GM10248 (cell line): Measurements from ENCODE around the gene ADH5.
"Not testable (repeated sequence)": the region's sequence is repeated elsewhere in the genome, so short reads cannot be mapped to it uniquely, and the experiment has no call there.

Experiments used
- CTCF ChIA-PET: fragments of 300-600 bp; sonication (Branson Sonifier 250); formaldehyde crosslinking; extraction: SDS; loops from one replicate; lab custom pipeline; 2021; ENCODE audit warnings: antibody characterized with exemption; lab: Yijun Ruan, JAX
- POLR2A ChIA-PET: fragments of 350-650 bp; sonication (Branson Sonifier 250); formaldehyde crosslinking; extraction: SDS; loops from one replicate; lab custom pipeline; 2020; ENCODE audit warnings: antibody characterized with exemption; lab: Yijun Ruan, JAX
- DNase-seq: peaks from one replicate; pipeline ENCODE4 v3.0.0; 2012; ENCODE audit errors: extremely low spot score
- CTCF ChIP-seq: IDR thresholded peaks from 2 replicates; pipeline ENCODE4 v1.5.1; 2012; ENCODE audit warnings: mild to moderate bottlenecking, low read depth; ENCODE audit errors: extremely low read depth, missing control alignments, control extremely low read depth

ADH5 gene

GRCh38 chr4:99076292-99076976 lies 12.2 kb downstream of the ADH5 start:
- TF ChIP-seq CTCF: no peak
- ChIA-PET CTCF (no interaction called here), POLR2A (no interaction called here)
- DNase-seq: no peak

GRCh38 chr4:99074816-99075215 lies 13.8 kb downstream of the ADH5 start:
- DNase-seq: no peak
- ChIA-PET CTCF (interaction anchor here (1.2 kb wide), 1 partner anchor 13 kb away, joined by 3 read pairs; no protein-coding TSS in a partner anchor), POLR2A (interaction anchor here (0.6 kb wide), 1 partner anchor 873 kb away, joined by 3 read pairs; no protein-coding TSS in a partner anchor)
- no peak for TF ChIP-seq CTCF

DNA sequence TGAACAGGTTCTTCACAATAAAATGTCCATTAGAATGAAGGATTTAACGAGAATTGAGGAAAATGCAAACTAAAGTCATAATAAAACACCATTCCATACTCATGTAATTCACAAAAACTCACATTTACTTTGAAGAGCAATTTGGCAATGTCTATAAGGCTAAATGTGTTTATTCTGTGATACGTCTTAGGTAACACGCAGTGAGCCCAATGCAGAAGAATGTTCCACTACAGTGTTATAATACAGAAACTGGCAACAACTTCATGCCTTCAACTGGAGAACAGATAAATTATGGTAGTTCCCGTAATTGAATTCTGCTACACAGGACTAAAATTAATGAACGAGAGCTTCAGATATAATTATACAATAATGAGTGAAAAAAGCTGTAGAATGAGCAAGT lies 17.4 kb downstream of the ADH5 start:
- no peak for DNase-seq
- TF ChIP-seq CTCF: no peak
- POLR2A ChIA-PET: no interaction called here
- CTCF ChIA-PET: interaction anchor here (5.0 kb wide), 1 partner anchor 15 kb away, joined by 39 read pairs; no protein-coding TSS in a partner anchor

DNA sequence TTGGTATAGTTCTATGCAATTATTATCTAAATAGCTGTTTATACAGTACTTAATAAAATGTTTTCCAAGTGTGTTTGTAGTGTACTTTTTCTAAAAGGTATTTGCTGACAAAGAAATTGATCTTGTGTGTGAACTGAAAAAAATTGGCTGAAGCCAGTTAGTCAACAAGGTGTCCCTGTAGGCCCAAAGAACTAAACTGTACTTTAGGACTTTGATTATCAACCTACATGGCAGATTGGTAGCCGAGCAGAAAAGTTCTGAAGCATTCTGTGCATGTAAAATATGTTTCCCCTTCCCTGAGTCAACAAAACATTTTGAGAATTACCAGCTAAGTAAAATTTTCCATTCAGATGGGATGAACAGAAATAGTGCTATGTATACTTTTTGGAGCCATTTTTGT lies 21.0 kb downstream of the ADH5 start:
- DNase-seq: no peak
- POLR2A ChIA-PET: no interaction called here
- CTCF ChIA-PET: interaction anchor here (1.8 to 5.0 kb wide), 3 partner anchors 11 to 19 kb away, joined by 4 to 39 read pairs (median 5); no protein-coding TSS in a partner anchor
- TF ChIP-seq CTCF: no peak

GRCh38 chr4:99065521-99065920 lies 23.1 kb downstream of the ADH5 start:
- POLR2A ChIA-PET, DNase-seq: not testable (repeated sequence)
- CTCF ChIA-PET: interaction anchor here (1.2 kb wide), 1 partner anchor 12 kb away, joined by 3 read pairs; no protein-coding TSS in a partner anchor

DNA sequence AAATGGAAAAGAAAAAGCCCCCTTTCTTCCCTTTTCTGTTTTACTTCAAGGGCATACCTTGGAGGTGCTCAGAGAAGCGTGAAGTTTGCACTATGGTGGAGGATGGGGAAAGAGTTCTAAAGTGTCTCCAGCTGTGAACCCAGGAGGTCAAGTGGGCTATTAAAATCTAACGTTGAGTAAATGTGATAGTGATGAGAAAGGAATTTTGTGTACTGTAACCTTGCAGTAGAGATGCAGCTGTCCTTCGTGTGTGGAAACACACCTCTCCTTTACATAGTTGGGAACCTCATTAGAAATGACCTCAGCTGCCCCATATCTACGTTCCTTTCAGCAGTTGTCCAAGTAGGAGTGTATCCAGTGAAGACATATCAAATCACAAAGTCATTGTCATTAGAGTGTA lies 26.5 kb downstream of the ADH5 start:
- DNase-seq: no peak
- TF ChIP-seq CTCF: no peak
- ChIA-PET POLR2A (no interaction called here), CTCF (interaction anchor here (1.6 to 2.4 kb wide), 2 partner anchors 11 to 67 kb away, joined by 3 to 7 read pairs; partner anchors contain the start of gene METAP1)

DNA sequence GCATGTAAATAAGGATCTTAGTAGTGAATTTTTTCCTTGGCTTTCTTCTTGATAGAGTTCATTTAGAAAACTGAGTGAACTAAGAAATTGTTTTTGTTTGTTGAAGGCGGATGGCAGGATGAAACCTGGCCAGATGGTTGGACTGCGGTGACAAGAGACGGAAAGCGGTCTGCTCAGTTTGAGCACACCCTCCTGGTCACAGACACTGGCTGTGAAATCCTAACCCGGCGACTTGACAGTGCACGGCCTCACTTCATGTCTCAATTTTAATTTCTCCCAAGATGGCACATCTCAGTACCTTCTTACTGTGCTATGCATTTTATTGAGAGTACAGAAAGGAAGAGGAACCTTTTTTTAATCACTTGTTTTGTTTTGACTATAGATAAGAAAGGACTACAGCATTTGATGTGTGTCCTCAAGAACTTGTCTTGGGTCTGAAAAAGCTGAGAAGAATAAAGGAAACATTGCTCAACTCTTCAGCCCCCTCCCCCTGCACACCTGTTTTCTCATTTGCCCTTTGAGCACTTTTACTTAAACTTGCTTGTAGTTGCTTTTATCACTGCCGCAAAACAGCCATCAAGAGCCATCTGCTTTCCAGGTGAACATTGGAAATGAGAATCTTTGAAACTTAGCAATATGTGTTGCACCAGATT lies 27.4 kb downstream of the ADH5 start:
- ChIA-PET POLR2A (no interaction called here), CTCF (no interaction called here)
- no peak for DNase-seq
- no peak for TF ChIP-seq CTCF
